OCI-LY1 (cell line): ENCODE data around the gene AP2A1.

ENCODE experiments used
- EZH2 ChIP-seq: fragments of 200-600 bp; sonication (generic), shearing (Covaris generic); IDR thresholded peaks from 2 replicates; pipeline ENCODE4 v1.8.0; 2017; ENCODE audit warnings: borderline replicate concordance, mixed run types, mild to moderate bottlenecking, antibody characterized with exemption, low read length, moderate library complexity, mixed read lengths
- TF ChIP-seq, protein P1 (sequence below): fragments of 200-600 bp; sonication (generic), shearing (Covaris generic); IDR thresholded peaks from 2 replicates; pipeline ENCODE4 v1.5.1; 2017; ENCODE audit warnings: mild to moderate bottlenecking, antibody characterized with exemption, low read length, moderate library complexity, mixed read lengths

DNA sequence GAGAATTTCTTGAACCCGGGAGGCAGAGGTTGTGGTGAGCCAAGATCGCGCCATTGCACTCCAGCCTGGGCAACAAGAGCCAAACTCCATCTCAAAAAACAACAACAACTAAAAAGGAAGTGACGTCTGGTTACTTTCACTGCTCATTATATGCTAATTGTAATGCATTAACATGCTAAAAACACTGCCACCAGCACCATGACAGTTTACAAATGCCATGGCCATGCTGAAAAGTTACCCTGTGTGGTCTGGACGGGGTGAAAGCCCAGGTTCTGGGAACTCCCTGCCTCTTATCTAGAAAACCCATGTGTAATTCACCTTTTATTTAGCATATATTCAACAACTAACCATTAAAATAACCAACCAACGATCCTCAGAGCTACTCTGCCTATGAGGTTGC is 47.8 kb upstream of the AP2A1 start:
- TF ChIP-seq, protein P1, sequence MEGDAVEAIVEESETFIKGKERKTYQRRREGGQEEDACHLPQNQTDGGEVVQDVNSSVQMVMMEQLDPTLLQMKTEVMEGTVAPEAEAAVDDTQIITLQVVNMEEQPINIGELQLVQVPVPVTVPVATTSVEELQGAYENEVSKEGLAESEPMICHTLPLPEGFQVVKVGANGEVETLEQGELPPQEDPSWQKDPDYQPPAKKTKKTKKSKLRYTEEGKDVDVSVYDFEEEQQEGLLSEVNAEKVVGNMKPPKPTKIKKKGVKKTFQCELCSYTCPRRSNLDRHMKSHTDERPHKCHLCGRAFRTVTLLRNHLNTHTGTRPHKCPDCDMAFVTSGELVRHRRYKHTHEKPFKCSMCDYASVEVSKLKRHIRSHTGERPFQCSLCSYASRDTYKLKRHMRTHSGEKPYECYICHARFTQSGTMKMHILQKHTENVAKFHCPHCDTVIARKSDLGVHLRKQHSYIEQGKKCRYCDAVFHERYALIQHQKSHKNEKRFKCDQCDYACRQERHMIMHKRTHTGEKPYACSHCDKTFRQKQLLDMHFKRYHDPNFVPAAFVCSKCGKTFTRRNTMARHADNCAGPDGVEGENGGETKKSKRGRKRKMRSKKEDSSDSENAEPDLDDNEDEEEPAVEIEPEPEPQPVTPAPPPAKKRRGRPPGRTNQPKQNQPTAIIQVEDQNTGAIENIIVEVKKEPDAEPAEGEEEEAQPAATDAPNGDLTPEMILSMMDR: no peak
- TF ChIP-seq EZH2: no peak
